PC-9 (cell line): ENCODE results near the gene BHLHA9. TPM values are rescaled to one million over a fixed set of nuclear protein-coding genes. Genes with fewer than 3 reads are reported as not detected.

ENCODE experiments used
- BruUV-seq: library from RNA; stranded (reverse); fragments of 400-500 nt; replicated peaks from 2 replicates; lab custom pipeline; 2021; lab: Mats Ljungman, UMichigan
- CTCF ChIA-PET: fragments of 300-600 bp; sonication (Branson Sonifier 250); formaldehyde crosslinking; loops from one replicate; lab custom pipeline; 2022; ENCODE audit warnings: antibody characterized with exemption; lab: Charles Lee
- POLR2A ChIA-PET: fragments of 300-600 bp; sonication (Branson Sonifier 250); formaldehyde crosslinking; loops from one replicate; lab custom pipeline; 2022; ENCODE audit warnings: antibody characterized with exemption; ENCODE audit not compliant: unreplicated experiment; lab: Charles Lee
- DNase-seq, 2 experiments: peaks; one replicate each; pipeline versions ENCODE4 v3.0.0 to v3.0.0-alpha.2; 2015 to 2022; ENCODE audit warnings: mixed read lengths in 1 of 2
- H2AFZ ChIP-seq: fragments of 200-600 bp; sonication (generic); 2 replicates; pipeline ENCODE4 v1.8.1; 2017; ENCODE audit warnings: antibody characterized with exemption
- H3F3A ChIP-seq: fragments of 200-600 bp; sonication (generic); 2 replicates; pipeline ENCODE4 v1.8.1; 2017; ENCODE audit warnings: antibody characterized with exemption, mild to moderate bottlenecking, low read depth; ENCODE audit not compliant: insufficient read depth
- H3K27ac ChIP-seq: fragments of 200-600 bp; sonication (generic); 2 replicates; pipeline ENCODE4 v1.6.1; 2016; ENCODE audit warnings: mixed run types
- H3K27me3 ChIP-seq: fragments of 200-600 bp; sonication (generic); 2 replicates; pipeline ENCODE4 v1.6.1; 2016; ENCODE audit warnings: low read depth, mixed run types; ENCODE audit not compliant: insufficient read depth
- H3K36me3 ChIP-seq: fragments of 200-600 bp; sonication (generic); 2 replicates; pipeline ENCODE4 v1.6.1; 2016; ENCODE audit warnings: low read depth, mixed run types
- H3K4me1 ChIP-seq: fragments of 200-600 bp; sonication (generic); replicated peaks from 2 replicates; pipeline ENCODE4 v1.6.1; 2016; ENCODE audit warnings: mixed run types; ENCODE audit not compliant: insufficient read depth
- H3K4me2 ChIP-seq: fragments of 200-600 bp; sonication (generic); 2 replicates; pipeline ENCODE4 v1.6.1; 2017; ENCODE audit warnings: mixed run types
- H3K4me3 ChIP-seq: fragments of 200-600 bp; sonication (generic); 2 replicates; pipeline ENCODE4 v1.6.1; 2016; ENCODE audit warnings: mixed run types
- H3K79me2 ChIP-seq: fragments of 200-600 bp; sonication (generic); 2 replicates; pipeline ENCODE4 v1.6.1; 2017; ENCODE audit warnings: low read depth, mixed run types
- H3K9me2 ChIP-seq: fragments of 200-600 bp; sonication (generic); 2 replicates; pipeline ENCODE4 v1.8.1; 2017; ENCODE audit warnings: mild to moderate bottlenecking; ENCODE audit not compliant: insufficient read depth
- H3K9me3 ChIP-seq: fragments of 200-600 bp; sonication (generic); 2 replicates; pipeline ENCODE4 v1.8.1; 2016; ENCODE audit warnings: low read depth; ENCODE audit not compliant: insufficient read depth
- H4K20me1 ChIP-seq: fragments of 200-600 bp; sonication (generic); 2 replicates; pipeline ENCODE4 v1.8.1; 2017; ENCODE audit not compliant: insufficient read depth
- EZH2 ChIP-seq: fragments of 200-600 bp; sonication (generic); IDR thresholded peaks from 2 replicates; pipeline ENCODE4 v1.8.0; 2017; ENCODE audit warnings: antibody characterized with exemption, low read depth
- intact Hi-C: fragments of 100-400 bp; cut with micrococcal nuclease; formaldehyde crosslinking; loops from one replicate; pipeline ENCODE4 v1.10.0; 2022; ENCODE audit not compliant: unreplicated experiment
- total RNA-seq: library from RNA; stranded (reverse); gene quantifications from 2 replicates; pipeline ENCODE4 v1.2.3, GENCODE V29; 2021
- TF ChIP-seq, protein P1 (sequence below): fragments of 200-600 bp; sonication (generic); conservative IDR thresholded peaks from 2 replicates; pipeline ENCODE4 v1.6.1; 2017; ENCODE audit warnings: mixed run types, antibody characterized with exemption, mild to moderate bottlenecking, moderate library complexity

BHLHA9 gene
- total RNA-seq, 1 experiment from 2014 or later = not detected

- Histone ChIP-seq H3F3A (peaks cover 19% of the 10 kb centered on the region; the same call in 1 of the 2 replicates), H3K27ac (no peak overlapping the region), H4K20me1 (no peaks in the 10 kb centered on the region), H3K9me2 (no peaks in the 10 kb centered on the region), H3K4me1 (no peaks in the 10 kb centered on the region), H3K9me3 (no peaks in the 10 kb centered on the region), H3K4me3 (no peak overlapping the region), H2AFZ (no peak overlapping the region), H3K27me3 (peaks cover 35% of the 10 kb centered on the region), H3K36me3 (no peaks in the 10 kb centered on the region), H3K4me2 (no peak overlapping the region), H3K79me2 (no peaks in the 10 kb centered on the region)
- no TSS peak for BruUV-seq
- intact Hi-C loops = no loop called here
- DNase-seq = no peak
- TF ChIP-seq, protein P1, sequence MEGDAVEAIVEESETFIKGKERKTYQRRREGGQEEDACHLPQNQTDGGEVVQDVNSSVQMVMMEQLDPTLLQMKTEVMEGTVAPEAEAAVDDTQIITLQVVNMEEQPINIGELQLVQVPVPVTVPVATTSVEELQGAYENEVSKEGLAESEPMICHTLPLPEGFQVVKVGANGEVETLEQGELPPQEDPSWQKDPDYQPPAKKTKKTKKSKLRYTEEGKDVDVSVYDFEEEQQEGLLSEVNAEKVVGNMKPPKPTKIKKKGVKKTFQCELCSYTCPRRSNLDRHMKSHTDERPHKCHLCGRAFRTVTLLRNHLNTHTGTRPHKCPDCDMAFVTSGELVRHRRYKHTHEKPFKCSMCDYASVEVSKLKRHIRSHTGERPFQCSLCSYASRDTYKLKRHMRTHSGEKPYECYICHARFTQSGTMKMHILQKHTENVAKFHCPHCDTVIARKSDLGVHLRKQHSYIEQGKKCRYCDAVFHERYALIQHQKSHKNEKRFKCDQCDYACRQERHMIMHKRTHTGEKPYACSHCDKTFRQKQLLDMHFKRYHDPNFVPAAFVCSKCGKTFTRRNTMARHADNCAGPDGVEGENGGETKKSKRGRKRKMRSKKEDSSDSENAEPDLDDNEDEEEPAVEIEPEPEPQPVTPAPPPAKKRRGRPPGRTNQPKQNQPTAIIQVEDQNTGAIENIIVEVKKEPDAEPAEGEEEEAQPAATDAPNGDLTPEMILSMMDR = no peak
- TF ChIP-seq EZH2 = no peak
- POLR2A ChIA-PET = interaction anchor here (0.6 kb wide), 1 partner anchor 883 kb away, joined by 24 read pairs; no protein-coding TSS in a partner anchor
- CTCF ChIA-PET = no interaction called here
These were observed 42.9 kb upstream of the BHLHA9 start for GRCh38 chr17:1227365-1227764.

DNA sequence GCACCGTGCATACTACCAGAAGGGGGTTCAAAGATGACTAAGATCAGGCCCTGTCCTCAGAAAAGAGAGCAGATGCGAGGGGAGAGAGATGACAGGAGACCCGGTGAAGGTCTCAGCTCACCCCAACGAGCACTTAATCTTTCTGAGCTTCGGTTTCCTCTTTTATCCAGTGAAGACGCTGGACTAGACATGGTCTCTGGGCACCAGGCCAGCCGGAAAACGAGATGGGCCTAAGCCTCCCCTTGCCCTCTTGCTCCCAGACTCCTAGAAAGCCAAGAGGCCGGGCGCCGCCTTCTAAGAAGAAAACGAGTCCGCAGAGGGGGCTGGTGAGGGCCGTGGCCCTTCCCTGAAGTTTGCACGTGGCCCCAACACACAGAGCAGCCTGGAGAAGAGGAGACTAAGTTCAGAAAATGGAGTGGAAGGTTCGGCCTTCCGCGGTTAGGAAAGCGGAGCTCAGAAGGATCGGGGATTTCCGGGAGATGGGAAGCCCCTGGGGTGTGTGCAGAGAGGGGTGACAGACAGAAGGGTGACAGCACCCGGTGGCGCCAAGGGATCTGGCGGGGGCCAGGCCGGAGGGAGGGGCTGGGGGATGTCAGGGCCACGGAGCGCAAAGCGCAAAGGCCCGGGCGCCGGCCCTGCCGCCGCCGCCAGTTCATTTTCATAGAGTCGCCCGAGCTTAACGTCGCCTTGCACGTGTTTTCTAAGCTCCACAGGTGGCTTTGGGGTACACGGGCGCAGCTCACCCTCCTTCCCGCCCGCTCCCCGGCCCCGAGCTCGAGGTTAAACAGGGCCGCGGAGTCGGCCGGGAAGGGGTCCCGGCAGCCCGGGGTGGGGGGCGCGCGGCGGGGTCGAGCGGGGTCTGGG, 42.1 kb upstream of the BHLHA9 start:
- Histone ChIP-seq H3K79me2 (no peaks in the 10 kb centered on the region), H3K9me2 (no peaks in the 10 kb centered on the region), H3K9me3 (no peaks in the 10 kb centered on the region), H4K20me1 (no peaks in the 10 kb centered on the region), H3K36me3 (no peaks in the 10 kb centered on the region), H3F3A (peaks cover 14% of the 10 kb centered on the region; the same call in 1 of the 2 replicates), H3K27ac (no peak overlapping the region), H3K27me3 (peaks cover 35% of the 10 kb centered on the region), H2AFZ (no peak overlapping the region), H3K4me2 (no peak overlapping the region), H3K4me1 (no peaks in the 10 kb centered on the region), H3K4me3 (no peak overlapping the region)
- intact Hi-C loops = no loop called here
- DNase-seq = no peak
- ChIA-PET POLR2A (interaction anchor here (0.6 kb wide), 1 partner anchor 882 kb away, joined by 24 read pairs; no protein-coding TSS in a partner anchor), CTCF (interaction anchor here (0.5 to 0.6 kb wide), 2 partner anchors 32 to 681 kb away, joined by 4 to 5 read pairs; no protein-coding TSS in a partner anchor)
- TF ChIP-seq, protein P1 = no peak
- no peak for TF ChIP-seq EZH2
- BruUV-seq = no TSS peak

- DNase-seq = no peak
- H3K9me3 ChIP-seq = no peaks in the 10 kb centered on the region
- H3K27ac ChIP-seq = no peak overlapping the region
- BruUV-seq = no TSS peak
- H3K9me2 ChIP-seq = no peaks in the 10 kb centered on the region
- H3F3A ChIP-seq = peaks cover 14% of the 10 kb centered on the region; the same call in 1 of the 2 replicates
- TF ChIP-seq EZH2 = no peak
- TF ChIP-seq, protein P1 = no peak
- no peaks in the 10 kb centered on the region for H4K20me1 ChIP-seq
- H3K36me3 ChIP-seq = no peaks in the 10 kb centered on the region
- H3K27me3 ChIP-seq = peaks cover 35% of the 10 kb centered on the region
- ChIA-PET CTCF (no interaction called here), POLR2A (no interaction called here)
- H3K4me2 ChIP-seq = peak overlapping the region; percentile 89; the same call in 1 of the 2 replicates
- H2AFZ ChIP-seq = no peak overlapping the region
- intact Hi-C loops = no loop called here
- H3K79me2 ChIP-seq = no peaks in the 10 kb centered on the region
- H3K4me3 ChIP-seq = no peak overlapping the region
- H3K4me1 ChIP-seq = no peaks in the 10 kb centered on the region
These were observed 41.4 kb upstream of the BHLHA9 start for GRCh38 chr17:1228781-1229348.
